HG02571 (cell line): ENCODE results near the gene PARD6G.

Experiments
- ATAC-seq: cut with Tn5 transposase; IDR thresholded peaks from one replicate; pipeline ENCODE4 v1.9.1; 2021; ENCODE audit warnings: mild to moderate bottlenecking, moderate library complexity; ENCODE audit not compliant: unreplicated experiment

PARD6G gene

GRCh38 chr18:80218341-80219227 lies 28.7 kb downstream of the PARD6G start:
- no peak for ATAC-seq

DNA sequence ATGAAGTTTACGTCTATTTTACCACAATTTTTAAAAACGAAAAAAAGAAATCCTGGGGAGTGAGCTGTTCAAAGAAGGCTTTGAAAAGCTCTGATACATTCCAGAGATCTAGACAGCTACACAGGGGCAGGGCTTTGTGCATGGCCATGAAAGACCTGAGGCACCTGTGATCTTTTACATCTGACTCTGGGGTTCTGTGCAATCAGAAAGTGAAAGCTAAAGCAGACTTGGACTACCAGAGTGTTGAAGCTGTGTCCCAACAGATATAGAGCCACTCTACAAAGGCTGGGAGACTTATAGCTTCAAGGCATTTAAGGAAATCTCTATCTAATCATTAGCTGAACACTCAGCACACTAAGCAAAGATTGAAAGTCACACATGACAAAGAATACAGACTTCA lies 34.1 kb downstream of the PARD6G start:
- ATAC-seq: no peak

DNA sequence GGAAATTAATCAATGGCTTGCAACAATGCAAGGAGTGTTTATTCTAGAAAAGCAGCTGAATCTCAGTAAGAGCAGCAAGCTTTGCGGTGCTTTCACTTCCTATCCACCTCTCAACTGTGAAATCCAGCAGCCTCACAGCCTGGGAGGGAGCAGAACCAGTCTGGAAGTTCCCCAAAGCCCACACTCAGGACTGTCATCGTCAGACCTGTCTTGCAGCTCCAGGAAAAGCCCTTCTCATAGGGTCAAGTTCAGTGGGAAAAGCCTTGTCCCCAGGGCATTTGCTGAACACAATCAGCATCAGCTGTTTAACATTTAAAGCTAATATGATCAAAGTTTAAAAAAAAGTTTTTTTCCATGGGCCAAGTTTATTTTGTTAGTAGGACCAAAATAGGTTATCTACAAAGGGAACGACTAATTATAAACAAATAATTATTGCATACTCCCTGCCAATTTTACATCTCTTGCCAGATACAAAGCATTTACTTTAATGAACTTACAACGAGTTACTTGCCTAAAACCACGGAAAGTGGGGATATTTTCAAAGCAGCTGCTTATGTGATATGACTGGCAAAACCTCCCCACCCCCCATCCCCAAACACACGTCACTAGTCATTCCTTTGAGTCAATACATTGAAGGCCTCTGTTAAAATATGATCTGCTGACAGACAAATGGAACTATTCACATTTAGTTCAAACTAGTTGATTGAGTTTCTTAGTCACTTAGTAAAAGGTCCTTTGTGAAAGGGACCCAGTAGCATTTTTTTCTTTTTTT lies 36.8 kb downstream of the PARD6G start:
- ATAC-seq: peak; percentile 63

DNA sequence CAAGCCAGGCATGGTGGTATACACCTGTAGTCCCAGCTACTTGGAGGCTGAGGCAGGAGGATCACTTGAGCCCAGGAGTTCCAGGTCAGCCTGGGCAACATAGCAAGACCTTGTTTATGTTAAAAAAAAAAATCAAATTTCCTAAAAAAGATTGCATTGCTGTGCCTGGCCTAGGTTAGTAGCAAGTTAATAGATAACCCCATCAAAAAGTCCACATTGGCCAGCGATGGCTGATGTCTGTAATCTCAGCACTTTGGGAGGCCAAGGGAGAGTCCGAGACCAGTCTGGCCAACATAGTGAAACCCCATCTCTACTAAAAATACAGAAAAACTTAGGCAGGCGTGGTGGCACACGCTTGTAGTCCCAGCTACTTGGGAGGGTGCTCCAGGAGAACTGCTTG lies 38.7 kb downstream of the PARD6G start:
- ATAC-seq: no peak

- ATAC-seq: no peak
Measured at GRCh38 chr18:80205294-80205693, 42.0 kb downstream of the PARD6G start.

DNA sequence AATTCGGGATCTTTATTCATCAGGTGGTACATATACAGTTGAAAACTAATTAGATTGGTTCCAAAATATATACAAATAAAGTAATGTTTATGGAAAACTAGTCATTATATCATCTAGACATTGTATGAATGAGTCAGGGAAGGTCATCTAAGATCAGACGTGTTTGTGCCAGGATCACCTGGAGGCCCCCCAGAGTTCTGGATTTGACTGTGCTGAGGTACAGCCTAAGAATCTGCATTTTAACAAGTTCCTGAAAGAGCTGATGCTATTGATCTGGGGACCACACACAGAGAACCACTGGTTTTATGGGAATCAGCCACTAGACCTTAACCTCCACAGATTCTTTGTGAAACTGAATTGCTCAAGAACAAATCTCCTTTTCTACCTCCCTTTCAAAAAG lies 43.2 kb downstream of the PARD6G start:
- ATAC-seq: no peak

GRCh38 chr18:80203249-80203648 lies 44.1 kb downstream of the PARD6G start:
- ATAC-seq: no peak

- ATAC-seq: peak; percentile 85
Measured at GRCh38 chr18:80202264-80202998, 44.9 kb downstream of the PARD6G start.

GRCh38 chr18:80201739-80202138 lies 45.6 kb downstream of the PARD6G start:
- peak; percentile 7 for ATAC-seq

GRCh38 chr18:80200932-80201672 lies 46.2 kb downstream of the PARD6G start:
- ATAC-seq: no peak

DNA sequence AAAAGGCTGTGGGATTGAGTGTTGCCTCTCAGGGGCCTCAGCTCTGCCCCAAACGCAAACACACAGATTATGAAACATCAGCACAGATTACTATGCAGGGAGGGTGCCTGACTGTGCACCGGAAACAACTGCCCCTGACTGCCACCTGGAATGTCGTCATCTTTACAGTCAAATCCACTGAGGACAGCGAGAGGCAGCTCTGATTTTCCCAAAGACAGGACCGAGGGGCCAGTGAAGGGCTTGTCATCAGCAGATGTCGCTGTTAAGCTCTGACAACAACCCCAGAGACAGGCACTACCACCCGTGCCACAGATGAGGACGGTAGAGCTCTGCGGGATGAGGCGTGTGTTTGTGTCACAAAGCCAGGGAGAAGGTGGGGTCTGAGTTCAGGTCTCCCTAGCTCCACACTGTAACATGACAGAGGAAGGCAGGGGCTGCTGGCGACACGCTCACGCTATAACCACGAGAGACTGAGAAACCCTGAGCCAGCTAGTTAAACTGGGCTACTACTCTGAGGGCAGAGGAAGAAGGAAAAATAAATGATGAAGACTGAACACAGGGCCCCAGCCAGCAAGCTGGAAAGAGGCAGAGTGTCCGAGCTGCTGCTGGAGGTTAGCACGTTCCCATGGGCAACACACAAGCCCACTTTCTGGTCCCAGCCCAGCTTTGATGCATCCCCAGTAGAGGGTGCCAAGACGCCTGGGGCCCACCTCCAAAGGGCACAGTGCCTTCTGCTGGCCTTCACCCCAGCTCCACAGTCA lies 47.0 kb downstream of the PARD6G start:
- ATAC-seq: no peak

DNA sequence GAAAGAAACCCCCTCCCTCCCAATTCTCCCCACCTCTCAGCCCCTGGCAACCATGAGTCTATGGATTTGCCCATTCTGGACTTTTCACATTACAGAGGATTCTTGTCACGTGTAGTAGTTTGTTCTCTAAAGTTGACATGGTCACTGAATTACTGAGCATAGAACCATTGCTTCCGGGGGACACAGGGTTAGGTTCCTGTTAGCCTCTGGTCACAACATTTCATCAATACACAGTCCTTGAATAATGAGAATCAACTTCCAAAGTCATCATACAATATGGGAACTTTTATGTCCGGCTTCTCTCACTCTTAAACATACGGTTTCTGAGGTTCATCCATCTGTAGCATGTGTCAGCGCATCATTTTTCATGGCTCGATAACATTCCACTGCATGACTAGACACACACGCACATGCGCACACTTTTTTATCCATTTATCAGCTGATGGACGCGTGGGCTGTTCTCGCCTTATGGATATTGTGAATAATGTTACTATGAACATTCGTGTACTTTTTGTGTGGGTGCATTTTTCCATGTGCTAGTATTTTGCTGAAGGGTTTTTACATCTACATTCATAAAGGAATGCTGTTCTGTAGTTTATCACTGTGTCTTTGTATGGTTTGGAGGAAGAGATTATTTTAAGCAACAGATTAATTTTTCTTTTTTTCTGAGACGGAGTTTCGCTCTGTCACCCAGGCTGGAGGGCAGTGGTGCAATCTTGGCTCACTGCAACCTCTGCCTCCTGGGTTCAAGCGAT lies 48.1 kb downstream of the PARD6G start:
- no peak for ATAC-seq

GRCh38 chr18:80198391-80198790 lies 48.9 kb downstream of the PARD6G start:
- no peak for ATAC-seq

DNA sequence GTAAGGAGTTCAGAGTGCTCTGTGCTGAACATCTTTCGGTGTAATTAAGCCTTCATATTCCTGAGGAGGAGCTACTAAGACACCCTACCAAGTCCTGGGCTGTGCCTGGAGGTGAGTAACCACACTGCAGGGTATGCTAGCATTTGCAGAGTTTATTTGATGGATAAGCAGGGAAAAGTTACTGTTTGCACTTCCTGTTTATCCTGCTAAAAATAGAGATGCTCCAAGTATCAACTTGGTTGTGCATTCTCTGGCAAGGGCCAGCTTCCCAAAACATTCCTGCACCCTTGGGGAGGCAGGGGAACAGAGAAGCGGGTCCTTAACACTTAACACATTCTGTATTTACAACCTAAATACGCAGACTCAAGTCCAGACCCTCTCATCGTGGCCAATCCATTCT lies 49.8 kb downstream of the PARD6G start:
- no peak for ATAC-seq

- ATAC-seq: no peak
Measured at GRCh38 chr18:80196528-80197320, 50.6 kb downstream of the PARD6G start.

GRCh38 chr18:80194874-80195570 lies 52.3 kb downstream of the PARD6G start:
- ATAC-seq: no peak

GRCh38 chr18:80193701-80194100 lies 53.6 kb downstream of the PARD6G start:
- ATAC-seq: no peak
